Measurements from ENCODE around the gene ILKAP.

DNA sequence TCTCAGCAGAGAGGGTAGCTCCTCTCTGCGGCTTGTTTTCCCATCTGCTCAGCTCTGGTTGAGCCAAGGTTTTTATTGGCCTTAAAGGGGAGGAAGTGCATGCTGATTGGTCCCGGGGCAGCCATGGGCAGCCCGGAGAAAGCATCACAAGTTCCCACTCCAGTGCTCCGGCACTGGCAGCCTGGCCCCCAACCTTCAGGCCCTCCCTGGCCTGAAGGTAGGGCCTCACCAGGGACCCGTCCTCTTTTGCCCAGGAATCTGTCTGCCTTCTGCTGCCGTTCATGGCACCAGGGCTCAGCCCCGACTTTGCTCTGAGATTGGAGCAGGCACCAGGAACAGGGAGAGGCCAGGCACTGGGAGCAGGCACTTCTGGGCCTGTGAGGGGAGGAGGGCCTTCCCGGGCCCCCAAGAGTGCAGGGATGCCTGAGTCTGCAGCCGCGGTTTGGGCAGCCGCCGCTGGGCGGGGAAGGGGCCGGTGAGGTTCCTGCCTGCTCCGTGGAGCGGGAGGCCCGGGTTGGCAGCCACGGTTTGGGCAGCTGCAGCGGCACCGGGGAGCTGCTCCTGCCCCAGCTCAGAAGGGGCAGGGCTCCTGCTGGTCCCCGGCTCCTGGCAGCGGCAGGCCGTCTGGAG lies 17.5 kb upstream of the ILKAP start:
- TF ChIP-seq POLR2AphosphoS5 (IDR thresholded peaks at IDR 0.05; ENCODE audit: low read depth, low read length) = no peak
- TF ChIP-seq TAF1 (IDR thresholded peaks at IDR 0.05; ENCODE audit: borderline replicate concordance, insufficient read depth, low read length) = no peak

Measured in PFSK-1 (cell line).